ENCODE data around the gene COLEC11. TPM values are rescaled to one million over a fixed set of nuclear protein-coding genes. Genes with fewer than 3 reads are reported as not detected.

Gene COLEC11
- total and polyA plus RNA-seq, 8 donors: 2.0 to 9.9 (median 3.3) TPM; not detected in 3

DNA sequence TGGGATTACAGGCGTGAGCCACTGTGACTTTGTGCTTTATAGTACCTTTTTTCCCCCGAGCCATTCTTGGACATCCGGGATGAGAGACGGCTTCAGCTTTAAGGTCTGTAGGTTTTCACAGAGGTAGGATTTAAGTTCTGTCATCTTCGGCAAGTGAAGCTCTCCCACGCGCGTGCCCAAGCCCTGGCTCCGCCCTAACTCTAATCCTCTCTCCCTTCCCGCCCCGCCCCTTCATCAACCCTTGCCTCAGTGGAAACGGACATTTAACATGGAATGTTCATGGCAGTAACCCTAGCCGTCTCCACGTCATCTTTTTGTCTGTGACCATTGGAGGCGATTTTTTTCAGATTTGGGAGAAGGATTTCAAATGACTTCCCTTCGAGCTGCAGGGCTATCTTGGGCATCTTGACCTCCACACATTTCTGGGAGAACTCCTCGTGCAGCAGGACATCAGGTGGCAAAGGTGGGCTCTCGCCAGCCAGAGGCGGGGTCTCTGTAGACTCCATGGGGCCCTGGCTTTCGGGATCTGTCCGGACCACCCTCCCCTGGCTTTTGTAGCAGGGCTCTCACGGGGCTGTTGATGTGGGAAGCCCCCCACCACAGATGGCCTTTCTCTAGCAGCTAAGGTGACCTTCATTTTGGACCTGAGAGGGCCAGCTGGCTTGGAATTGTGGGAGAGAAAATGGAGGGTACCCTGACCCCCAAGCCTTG, 6.8 kb downstream of the COLEC11 start:
- Histone ChIP-seq H3K4me3 (no peak overlapping the region), H3K4me1 (no peaks in the 10 kb centered on the region), H3K27ac (no peak overlapping the region), H3K27me3 (peaks cover 0 to 4% (median 0%) of the 10 kb centered on the region in 3 donors), H3K36me3 (no peaks in the 10 kb centered on the region), H3K9me3 (no peaks in the 10 kb centered on the region)
- no peak for DNase-seq
- WGBS, 5 donors: 74 to 79% (median 77%) methylated on average over 21 to 22 of the region's 22 CpGs
- no peak for TF ChIP-seq POLR2A (IDR thresholded peaks at IDR 0.05)
- no peak for TF ChIP-seq POLR2AphosphoS5 (IDR thresholded peaks at IDR 0.05)
- no peak for TF ChIP-seq EP300 (IDR thresholded peaks at IDR 0.05)
- TF ChIP-seq, protein P1, sequence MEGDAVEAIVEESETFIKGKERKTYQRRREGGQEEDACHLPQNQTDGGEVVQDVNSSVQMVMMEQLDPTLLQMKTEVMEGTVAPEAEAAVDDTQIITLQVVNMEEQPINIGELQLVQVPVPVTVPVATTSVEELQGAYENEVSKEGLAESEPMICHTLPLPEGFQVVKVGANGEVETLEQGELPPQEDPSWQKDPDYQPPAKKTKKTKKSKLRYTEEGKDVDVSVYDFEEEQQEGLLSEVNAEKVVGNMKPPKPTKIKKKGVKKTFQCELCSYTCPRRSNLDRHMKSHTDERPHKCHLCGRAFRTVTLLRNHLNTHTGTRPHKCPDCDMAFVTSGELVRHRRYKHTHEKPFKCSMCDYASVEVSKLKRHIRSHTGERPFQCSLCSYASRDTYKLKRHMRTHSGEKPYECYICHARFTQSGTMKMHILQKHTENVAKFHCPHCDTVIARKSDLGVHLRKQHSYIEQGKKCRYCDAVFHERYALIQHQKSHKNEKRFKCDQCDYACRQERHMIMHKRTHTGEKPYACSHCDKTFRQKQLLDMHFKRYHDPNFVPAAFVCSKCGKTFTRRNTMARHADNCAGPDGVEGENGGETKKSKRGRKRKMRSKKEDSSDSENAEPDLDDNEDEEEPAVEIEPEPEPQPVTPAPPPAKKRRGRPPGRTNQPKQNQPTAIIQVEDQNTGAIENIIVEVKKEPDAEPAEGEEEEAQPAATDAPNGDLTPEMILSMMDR (IDR thresholded peaks at IDR 0.05): no peak
- intact Hi-C loops (cut with DNase I; ENCODE audit: low total_unique reads): no loop called here

DNA sequence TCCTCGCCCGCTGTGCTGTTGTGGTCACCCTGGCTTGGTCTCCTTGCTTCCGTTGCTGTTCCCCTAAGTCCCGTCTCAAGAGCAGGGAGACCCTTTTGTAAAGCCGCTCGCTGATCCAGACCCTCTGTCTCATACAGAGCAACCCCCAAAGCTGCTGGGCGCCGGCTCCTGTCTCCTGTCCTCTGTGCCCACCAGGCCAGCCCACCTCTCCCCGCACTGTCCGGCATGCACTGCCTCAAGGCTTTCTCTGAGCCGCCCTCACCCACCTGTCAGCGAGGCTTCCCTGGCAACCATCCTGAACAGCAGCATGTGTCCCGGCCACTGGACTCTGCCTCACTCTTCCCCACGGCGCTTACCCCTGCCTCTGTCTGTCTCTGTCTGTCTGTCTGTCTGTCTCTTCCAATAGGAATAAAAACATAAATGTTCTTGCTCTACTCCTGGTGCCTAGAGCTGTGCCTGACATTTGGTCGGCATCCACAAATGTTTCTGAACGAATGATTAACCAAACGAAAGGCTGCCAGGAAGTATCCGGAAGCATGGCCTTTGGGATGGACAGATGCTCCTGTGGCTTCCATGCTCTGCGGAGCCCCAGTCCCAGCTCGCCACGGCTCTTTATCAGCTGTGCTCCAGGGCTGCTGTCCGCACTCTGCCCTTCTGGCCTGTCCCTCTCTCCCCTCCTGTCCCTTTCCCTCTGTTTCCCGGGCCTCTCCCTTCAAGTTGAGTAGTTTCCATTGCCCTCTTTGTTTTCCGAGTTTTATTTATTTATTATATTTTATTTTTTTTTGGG, 7.8 kb downstream of the COLEC11 start:
- Histone ChIP-seq H3K27ac (no peak overlapping the region), H3K36me3 (no peaks in the 10 kb centered on the region), H3K9me3 (no peaks in the 10 kb centered on the region), H3K27me3 (peaks cover 0 to 4% (median 0%) of the 10 kb centered on the region in 3 donors), H3K4me1 (no peaks in the 10 kb centered on the region), H3K4me3 (no peak overlapping the region)
- DNase-seq: no peak
- 81 to 86% (median 82%) methylated on average over 25 of the region's 25 CpGs for WGBS, 5 donors
- intact Hi-C loops (cut with DNase I; ENCODE audit: low total_unique reads): no loop called here
- TF ChIP-seq, protein P1 (IDR thresholded peaks at IDR 0.05): no peak
- TF ChIP-seq POLR2A (IDR thresholded peaks at IDR 0.05): no peak

DNA sequence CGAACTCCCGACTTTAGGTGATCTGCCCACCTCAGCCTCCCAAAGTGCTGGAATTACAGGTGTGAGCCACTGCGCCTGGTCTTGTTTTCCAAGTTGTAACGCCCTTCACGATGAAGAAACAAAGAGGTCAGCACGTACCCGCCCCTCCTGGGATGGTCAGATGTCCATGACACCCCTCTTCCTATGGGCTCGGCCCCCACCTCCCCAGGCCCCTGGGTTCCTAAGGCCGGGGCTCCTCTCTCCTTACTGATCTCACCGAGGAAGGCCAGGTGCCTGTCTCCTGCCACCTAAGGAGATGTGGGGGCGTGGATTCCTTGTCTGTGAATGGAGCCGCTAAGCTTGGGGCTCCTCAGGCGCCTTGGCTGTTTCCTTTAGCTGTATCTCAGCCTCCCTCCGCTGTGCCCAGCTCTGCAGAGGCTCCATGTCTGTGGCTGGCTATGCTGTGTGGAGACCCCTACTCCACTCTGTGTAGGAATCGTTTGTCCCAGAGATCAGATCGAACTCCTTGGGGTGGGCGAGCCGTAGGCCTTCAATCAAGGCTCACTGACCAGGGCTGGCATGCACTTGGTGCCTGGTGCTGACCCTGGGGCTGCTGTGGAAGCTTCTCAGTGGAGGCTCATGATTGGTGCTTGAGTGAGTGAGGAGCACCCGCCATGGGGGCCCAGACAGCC, 8.8 kb downstream of the COLEC11 start:
- no peak overlapping the region for H3K4me3 ChIP-seq
- intact Hi-C loops (cut with DNase I; ENCODE audit: low total_unique reads): no loop called here
- no peaks in the 10 kb centered on the region for H3K4me1 ChIP-seq
- H3K36me3 ChIP-seq: no peaks in the 10 kb centered on the region
- TF ChIP-seq EP300 (IDR thresholded peaks at IDR 0.05) (no peak), POLR2A (IDR thresholded peaks at IDR 0.05) (no peak), POLR2AphosphoS5 (IDR thresholded peaks at IDR 0.05) (no peak)
- TF ChIP-seq, protein P1 (IDR thresholded peaks at IDR 0.05): no peak
- H3K27ac ChIP-seq: no peak overlapping the region
- H3K27me3 ChIP-seq: no peaks in the 10 kb centered on the region
- H3K9me3 ChIP-seq: no peaks in the 10 kb centered on the region
- DNase-seq: no peak
- WGBS, 5 donors: 83 to 92% (median 89%) methylated on average over 15 to 19 of the region's 19 CpGs

DNA sequence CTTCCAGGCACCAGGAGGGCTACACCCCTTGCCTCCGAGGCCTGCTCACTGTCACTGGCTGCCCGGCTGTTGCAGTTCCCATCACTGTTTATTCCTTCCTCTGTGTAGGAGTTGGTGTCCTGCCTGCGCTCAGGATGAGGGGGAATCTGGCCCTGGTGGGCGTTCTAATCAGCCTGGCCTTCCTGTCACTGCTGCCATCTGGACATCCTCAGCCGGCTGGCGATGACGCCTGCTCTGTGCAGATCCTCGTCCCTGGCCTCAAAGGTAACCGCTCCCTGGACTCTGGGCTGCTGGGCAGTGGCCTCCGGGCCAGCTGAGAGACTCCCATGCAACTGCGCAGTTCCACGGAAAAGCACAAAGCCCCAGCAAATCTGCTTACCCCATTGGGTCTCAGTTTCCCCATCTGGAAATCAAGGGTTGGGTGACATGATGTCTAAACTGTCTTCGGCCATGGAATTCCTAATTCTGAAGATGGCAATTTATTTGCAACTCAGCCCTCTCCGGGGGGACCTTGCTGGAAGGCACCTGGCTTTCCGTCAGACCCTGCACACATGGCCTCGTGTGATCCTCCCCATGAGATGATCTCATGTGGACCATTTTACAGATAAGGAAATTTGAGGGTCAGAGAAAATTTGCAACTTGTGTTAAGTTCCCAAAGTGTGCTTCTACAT, 9.4 kb downstream of the COLEC11 start:
- TF ChIP-seq POLR2AphosphoS5 (IDR thresholded peaks at IDR 0.05): peak in 1 of 3 donors; percentile 12
- TF ChIP-seq, protein P1 (IDR thresholded peaks at IDR 0.05): no peak
- H3K4me3 ChIP-seq: no peak overlapping the region
- WGBS, 5 donors: 85 to 88% (median 86%) methylated on average over 7 to 16 of the region's 16 CpGs

More for the DNA sequence above, 9.4 kb downstream of the COLEC11 start:
- intact Hi-C loops (cut with DNase I; ENCODE audit: low total_unique reads): no loop called here
- H3K36me3 ChIP-seq: no peaks in the 10 kb centered on the region
- H3K27me3 ChIP-seq: no peaks in the 10 kb centered on the region
- H3K9me3 ChIP-seq: no peaks in the 10 kb centered on the region
- no peak overlapping the region for H3K27ac ChIP-seq
- H3K4me1 ChIP-seq: no peaks in the 10 kb centered on the region
- DNase-seq: peak in 1 of 2 donors; percentile 56
